ENCODE data around the gene SMIM12.

The SMIM12 gene

DNA sequence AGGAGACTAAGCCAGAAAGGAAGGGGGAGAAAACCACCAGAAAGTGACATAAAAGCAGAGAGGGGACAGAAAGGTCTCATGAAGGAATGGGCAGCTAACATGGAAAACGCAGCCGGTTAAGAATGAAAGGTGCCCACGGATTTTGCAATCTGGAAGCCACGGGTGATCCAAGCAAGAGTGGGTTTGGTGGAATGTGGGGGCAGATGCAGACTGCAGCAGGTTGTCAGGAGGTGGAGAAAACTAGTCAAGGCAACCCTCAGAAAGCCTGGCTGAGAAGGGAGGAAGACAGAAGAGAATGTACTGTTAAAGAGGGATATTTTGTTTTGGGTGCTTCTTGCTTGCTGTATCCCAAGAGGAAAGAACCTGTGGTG, 12.6 kb upstream of the SMIM12 start:
- DNase-seq (ENCODE audit: low read depth) = no peak

DNA sequence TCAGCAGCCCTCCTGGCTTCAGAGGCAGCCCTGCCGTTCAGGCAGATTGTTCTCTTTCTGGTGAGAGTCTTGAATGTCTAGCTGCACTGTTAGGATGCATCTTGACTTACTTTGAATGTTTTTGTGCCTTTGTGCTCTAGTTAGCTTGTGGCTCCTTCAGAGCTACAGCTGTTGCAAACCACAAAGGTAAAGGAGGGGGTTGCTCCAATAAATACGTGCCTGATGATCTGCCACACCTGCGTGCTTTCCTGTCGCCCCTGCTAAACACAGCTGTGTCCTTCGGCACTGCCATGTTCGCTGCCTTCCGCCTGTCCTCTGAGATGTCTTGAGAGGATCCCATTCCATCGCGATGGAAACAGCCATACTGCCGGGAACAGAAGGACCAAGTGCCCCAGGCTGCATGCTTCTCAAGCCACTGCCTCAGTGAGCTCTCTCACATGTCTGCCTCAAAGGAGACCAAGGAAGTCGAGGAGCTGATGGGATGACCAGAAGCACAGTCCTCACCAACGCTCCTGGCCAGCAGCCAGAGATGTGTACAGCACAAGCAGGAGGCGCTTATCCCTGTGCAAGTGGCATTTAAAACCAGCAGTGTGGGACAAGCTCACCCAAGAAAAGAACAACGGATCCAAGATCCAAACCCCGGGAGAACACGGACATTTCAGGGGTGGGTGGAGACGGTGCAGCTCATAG, 12.0 kb upstream of the SMIM12 start:
- DNase-seq (ENCODE audit: low read depth) = no peak

DNA sequence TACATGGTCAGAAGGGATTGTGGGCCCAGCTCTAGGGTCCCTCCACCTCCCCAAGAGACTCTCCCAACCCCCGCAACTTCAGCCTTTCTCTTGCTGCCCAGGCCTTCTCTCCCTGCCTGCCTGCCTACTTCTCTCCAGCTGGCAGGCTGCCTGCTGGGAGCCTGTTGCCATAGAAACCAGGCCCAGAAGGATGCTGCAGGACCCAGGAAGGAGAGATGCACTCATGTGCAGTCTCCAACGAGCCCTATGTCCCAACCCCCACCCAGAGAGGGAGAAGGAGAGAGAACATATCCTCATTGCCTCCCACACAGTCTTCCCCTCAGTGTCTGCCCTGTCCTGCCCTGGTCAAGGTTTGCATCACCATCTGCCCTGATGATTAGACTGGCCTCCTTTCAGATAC, 10.8 kb upstream of the SMIM12 start:
- no peak for DNase-seq (ENCODE audit: low read depth)

DNA sequence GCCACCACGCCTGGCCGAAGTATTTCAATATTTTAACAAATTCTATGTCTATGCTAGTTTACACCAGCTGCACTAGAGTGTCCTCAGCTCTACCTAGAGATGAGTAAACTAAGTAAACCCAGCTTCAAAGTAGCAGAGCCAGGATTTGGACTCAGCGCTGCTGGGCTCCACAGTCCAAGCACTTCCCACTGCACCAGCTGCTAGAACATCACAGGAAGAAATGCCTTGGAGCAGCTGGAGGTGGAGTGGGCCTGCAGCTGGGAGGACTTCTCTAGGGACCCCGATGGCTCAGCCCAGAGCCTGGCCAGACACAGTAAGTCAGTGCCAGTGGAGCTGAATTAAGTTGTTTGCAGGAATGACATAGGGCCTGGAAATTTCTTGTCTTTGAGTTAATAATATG, 10.2 kb upstream of the SMIM12 start:
- DNase-seq (ENCODE audit: low read depth) = no peak

DNA sequence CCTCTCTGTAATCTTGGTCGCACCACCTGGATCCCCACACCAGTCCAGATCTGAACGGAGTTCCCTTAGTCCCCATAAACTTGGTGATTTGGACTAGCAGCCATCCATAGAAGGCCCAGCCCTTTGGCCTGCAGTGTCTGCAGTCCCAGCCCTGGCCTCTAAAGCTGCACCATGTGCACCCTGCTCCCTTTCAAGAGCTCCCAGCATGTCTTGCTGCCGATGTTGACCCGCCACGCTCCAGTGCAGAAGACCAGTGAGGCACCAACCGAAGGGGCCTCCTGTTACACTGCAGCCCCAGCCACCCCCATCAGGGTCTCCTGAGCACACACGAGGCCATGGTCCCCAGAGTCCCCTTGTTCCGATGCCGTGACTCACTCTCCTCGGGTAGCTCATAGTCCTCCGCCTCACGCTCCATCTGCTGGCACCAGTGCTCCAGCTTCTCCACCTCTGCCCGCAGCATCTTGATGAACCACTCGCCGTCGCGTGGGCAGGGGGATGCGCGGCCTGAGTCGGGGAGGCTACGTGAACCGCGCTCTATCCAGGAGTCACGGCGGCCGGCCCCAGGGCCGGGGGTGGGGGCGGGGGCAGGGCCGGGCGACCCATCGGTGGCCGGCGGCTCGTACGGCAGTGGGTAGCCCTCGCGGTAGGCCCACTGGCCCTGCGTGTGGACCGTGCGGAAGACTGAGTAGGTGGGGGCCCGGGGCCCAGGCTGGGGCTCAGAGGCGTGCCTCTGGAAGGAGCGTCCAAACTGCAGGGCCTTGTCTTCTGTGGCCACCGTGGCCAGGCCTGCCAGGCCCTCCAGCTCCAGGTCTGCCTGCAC, 8.9 kb upstream of the SMIM12 start:
- no peak for DNase-seq (ENCODE audit: low read depth)

DNA sequence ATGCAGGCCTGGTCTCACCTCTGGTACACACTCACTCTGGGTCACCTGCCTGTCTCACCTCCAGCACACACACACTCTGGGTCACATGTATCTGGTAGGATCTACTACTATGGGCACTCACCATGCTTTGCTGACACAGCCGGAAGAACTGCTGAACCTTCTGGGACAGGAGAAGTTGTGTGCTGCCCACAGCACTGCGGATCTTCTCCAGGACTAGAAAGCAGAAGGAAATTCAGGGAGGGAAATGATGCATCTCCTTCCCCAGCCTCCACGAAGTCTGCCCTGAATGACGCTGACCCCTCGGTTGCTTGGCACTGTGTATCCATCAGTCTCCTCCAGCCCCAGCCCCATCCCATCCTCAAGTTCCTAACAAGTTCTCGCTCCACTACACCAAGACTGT, 7.9 kb upstream of the SMIM12 start:
- no peak for DNase-seq (ENCODE audit: low read depth)

DNA sequence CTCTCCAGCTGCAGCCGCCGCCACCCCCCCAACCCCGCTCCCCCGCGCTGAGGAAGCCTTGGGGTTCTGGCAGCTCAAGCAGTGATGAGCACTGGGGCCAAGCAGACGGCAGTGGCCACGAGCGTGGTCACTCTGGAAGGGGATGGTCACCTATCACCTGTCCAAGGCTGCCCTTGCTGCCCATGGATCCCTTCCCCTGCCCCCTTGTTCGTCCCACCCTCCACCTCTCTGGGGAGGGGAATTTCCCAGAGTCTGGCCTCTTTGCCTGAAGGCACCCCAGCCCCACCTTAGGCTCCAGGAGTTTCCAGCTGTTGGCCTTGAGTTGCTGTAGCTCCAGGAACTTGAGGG, 7.2 kb upstream of the SMIM12 start:
- DNase-seq (ENCODE audit: low read depth) = no peak

DNA sequence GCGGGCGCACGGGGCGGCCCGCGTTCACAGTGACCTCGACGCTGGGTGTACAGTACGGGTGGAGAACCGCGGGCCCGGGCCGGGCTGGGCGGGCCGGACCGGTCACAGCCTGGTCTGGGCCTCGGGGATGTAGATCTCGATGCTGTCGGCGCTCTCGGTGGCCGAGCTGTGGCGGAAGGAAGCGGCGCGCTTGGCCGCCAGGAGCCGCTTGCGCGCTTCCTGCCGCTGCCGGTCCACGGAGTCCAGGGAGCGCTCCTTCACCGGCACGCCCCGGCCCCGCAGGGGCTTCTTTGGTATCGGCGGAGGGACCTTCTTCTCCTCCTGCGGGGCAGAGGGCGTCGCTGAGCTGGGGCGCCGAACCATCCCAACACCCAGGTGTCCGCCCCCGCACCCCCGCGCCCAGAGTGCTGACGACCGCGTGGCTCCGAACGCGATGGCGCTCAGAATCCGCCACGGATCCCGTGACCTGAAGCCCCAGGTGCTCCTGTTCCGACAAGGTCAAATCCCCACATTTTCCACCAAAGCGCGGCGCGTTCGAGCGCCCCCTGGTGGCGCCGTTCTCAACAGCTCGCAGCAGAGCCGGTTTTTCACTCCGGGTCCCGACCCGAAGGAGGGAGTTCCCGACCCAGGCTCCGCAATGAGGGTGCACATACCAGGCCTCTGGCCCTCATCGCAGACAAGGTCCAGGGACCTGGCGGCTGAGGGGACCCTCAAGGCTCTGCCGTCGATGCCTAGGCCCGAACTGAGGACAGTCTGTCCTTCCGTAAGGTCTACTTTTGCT, 6.6 kb upstream of the SMIM12 start:
- peak; percentile 41 for DNase-seq (ENCODE audit: low read depth)

DNA sequence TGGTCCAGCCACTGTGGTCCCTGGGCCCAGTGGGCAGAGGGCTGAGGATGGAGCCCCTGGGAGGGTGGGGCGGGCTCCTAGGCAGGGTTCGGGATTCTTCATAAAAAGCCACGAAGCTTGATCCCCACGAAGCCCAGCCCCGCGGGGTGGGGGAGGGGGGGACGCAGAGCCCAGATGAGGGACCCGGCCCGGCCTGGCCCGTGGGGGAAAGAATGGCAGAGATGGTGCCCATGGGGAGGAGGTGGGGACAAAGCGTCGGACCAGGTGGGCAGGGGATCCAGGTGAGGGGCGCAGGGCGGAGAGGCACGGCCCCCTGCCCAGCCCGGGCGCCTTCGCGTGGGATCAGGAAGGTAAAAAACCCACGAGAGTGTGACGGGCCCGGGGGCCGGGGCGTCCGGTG, 6.0 kb upstream of the SMIM12 start:
- DNase-seq (ENCODE audit: low read depth) = no peak

DNA sequence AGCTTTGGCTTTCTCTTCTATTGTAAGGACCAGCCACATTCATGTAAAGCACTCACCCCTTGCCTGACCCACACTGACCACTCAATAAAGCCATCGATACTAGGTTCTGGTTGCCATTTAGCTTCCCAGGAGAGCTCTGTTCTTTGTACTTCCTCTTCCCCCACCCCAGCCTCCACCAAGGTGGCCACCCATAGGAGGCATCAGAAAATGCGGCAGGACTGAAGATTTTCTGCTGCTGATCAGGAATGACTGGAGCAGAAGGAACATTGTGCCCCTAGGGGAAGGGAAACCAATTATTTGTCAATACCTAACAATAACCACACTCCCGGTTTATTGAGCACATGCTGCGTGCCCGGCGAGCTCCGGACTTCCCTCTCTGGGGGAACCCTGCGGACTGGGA, 5.2 kb upstream of the SMIM12 start:
- DNase-seq (ENCODE audit: low read depth) = no peak

DNA sequence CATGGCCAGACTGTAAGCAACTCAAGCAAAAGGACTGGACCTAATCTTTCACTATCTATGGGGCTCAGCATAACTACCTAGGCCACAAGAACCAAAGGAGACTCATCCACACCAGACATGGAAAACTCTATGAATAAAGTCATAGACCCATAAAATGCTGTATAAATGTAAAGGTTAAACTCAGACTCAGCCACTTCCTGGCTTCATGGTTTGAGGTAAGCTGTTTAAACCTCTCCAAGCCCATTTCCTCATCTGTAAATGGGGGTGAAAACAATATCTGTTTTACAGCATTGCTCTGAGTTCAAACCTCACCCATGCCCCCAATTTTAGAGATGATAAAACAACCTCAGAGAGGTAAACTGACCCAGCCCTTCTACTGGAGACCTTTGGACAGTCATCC, 4.0 kb upstream of the SMIM12 start:
- DNase-seq (ENCODE audit: low read depth) = no peak

DNA sequence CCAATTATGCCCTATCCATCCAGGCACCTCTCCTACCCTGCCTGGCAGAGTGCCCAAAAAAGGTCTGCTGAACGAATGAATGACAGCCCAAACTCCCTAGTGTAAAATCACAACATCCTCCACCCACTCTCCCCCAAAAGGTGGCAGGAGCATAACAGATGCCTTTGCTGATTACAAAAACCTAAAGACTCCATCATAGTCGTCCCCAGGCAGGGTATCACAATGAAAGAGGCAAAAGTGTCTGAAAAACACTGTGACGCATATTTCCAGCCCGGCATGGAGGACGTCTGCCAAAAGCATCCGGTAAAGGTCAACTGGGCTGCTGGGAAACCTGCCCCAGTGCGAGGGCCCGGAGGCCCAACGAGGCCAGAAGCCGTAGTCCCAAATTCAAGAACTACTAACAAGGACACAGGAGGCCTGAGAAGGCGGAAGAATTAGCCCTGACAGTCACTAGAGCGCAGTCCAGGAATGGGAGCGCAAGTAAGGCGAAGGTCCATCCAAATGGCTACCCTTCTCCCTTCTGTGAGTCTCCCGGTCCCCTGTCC, 576 bp downstream of the SMIM12 start:
- DNase-seq (ENCODE audit: low read depth) = peak; percentile 6

DNA sequence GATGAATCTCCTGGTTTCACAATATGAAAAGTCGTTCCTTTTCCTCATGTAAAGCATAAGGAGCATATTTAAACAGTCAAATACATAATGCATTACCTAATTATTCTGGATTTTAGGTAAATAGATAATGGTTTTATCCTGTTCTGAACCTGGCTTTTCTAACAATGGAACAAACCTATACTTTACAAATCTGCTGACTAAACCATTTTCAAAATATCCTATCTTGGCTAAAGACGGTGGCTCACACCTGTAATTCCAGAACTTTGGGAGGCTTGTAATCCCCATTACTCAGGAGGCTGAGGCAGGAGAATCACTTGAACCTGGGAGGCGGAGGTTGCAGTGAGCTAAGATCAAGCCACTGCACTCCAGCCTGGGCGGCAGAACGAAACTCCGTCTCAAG, 2.9 kb downstream of the SMIM12 start:
- no peak for DNase-seq (ENCODE audit: low read depth)

DNA sequence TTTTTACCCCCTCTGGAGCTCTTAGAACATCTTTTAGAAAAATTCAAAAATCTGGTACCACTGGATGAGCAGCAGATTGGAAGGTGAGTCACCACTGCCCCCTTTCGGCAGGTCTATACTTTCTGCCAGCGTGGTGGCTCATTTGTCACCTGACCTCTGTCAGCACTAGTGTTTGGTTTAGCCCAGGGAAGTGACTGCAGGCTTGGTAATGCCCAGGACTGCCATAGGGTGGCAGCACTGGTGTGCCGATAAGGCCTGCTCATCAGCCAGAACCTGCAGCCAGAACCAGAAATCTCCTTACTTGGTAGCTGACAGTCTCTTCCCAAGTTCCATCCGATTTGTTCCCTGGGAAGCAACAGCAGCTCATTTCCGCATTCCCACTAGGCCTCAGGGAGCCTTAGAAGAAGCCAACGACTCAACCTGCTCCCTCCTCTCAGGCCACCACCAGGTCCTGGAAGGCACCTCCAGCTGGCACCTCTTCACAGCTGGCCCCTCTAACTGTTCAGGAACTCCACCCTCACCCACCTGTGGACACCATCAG, 6.8 kb downstream of the SMIM12 start:
- DNase-seq (ENCODE audit: low read depth) = peak; percentile 63

DNA sequence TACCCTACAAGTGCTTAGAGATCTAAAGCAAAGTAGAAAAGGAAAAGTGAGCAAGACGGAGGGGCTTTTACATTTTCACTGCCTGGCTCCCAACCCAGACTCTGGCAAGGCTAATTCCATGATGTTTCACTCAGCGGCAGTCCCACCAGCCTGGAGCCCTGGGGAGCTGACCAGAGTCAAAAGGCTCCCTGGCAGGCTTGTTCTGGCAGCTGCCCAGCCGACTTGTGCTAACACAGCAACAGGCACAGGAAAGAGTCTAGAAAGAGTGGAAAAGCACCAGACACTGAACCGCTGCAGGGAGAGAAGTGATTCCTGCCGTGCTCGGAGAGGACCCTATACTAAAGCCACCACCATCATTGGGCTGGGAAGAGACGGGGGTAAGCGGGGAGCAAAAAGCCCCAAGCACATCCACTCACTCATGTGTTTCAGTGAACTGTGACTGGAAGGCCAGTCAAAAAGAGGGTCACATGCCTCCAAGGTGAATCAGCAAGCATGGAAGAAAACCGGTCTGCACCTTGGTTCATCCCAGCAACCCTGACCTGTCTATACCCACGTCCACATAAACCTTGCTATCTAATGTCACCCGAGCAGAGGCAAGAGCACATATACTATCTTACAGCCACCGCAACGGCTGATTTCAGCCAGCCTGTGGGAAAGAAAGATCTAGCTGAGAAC, 8.0 kb downstream of the SMIM12 start:
- DNase-seq (ENCODE audit: low read depth) = no peak

DNA sequence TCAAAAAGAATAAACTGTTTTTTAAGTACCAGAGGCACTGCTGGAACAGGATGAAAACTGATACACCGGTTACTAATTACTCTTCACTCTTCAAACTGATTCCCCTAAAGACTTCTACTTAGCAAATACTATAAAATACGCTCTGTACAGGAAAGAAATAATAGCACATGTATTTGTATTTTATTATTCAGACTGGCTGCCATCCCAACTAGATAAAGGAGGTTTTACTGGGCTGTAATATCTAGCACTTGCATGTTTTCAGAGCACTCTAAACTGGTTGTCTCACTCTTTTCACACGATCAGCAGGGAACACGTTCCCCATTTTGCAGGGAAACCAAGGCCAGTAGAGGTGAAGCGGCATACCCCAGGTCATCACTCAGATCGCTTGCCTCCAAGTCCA, 9.2 kb downstream of the SMIM12 start:
- no peak for DNase-seq (ENCODE audit: low read depth)

DNA sequence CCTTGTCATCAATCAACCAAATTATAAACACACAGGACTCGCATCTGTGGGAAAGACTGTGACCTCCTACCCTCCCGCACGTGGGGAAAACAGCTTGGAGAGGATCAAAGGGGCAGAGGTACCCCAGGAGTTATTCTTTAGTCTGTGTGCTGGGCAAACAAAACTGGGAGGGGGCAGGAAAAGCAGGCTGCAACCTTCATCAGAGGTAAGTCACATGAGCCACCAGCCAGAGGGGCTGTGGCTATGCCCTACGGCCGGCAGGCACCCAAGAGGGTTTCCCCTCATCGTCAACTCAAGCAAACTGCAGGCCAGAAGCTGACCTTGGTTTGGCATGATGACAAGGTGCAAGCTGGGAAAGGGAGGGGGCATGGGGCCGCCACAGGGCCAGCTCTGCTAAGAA, 12.5 kb downstream of the SMIM12 start:
- no peak for DNase-seq (ENCODE audit: low read depth)

DNA sequence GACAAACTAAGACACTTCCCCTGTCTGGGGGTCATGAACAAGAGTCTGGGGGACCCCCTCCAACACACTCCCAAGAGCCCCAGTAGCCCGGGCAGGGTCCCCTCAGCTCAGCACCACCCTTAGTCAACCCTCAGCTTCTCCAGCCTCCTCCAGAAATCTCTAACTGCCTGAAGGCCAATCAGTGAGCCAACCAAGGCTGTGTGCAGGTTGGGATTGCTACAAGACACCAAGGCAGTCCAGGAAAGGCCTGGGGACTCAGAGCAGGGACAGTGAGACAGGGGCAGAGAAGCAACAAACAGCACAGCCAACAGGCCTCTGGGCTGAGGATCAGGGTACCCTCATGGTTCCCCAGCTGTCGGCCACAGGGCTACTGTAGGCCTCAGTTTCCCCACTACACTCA, 13.3 kb downstream of the SMIM12 start:
- no peak for DNase-seq (ENCODE audit: low read depth)

DNA sequence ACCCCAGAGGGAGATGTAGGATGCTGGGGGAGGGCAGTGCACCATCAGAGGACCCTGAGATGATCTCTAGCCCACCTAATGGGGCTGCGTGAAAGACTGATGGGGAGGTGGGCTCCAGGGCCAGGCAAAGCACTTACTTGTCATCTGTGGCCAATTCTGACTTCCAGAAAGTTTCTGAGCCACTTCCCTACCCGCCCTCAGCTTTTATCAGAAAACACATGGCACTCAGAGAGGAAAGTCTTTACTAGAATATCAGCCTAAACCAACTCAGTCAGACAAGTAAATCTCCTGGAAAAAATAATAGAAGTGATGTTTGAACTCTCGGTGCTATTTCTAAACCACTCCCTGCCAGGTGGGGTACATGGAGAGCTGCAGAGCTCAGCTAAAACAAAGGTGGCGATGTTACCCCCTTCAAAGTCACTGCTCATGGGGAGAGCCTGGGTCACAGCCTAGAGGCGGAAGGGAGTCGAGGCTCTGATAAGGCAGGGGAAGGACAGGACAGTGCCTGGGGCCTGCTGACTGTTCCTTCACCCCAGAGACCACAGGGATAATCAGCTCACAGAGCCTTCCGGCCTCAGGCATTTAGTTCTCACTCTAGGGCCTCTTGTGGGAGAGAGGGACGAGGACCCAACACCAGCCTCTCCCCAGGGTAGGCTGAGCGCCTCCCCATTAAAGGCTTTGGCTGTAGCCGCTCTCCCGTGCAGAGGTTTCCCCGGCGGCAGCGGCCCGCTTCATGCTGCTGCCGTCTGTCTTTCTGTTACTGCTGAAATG, 14.2 kb downstream of the SMIM12 start:
- no peak for DNase-seq (ENCODE audit: low read depth)

DNA sequence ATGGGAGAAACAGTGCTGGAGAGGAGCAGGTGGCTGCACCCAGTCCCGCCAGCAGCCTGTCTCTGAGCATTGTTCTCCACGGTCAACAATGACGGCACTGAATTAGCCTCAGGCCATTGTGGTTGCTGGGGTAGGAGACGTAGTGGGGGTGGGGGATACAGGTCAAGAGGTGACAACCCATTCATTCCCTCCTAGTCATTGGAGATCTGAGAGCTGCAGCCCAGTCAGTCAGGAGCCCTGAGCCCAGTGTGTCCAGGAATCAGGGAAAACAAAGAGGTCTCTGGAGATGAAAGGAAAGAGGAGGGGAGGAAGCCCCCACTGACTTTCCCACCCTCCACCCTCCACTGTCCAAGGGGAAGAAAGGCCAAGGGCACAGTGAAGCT, 15.3 kb downstream of the SMIM12 start:
- DNase-seq (ENCODE audit: low read depth) = no peak

Data from HS-5 (cell line).